Uterus (tissue), 2 donors: ENCODE results near the gene NFKB2.

Experiments used
- POLR2A ChIP-seq, 2 donors: fragments of 450-650 bp; IDR thresholded peaks; one replicate each; pipeline ENCODE4 v1.6.1; 2016; ENCODE audit warnings: antibody characterized with exemption in 2 of 2, mild to moderate bottlenecking in 1 of 2, moderate library complexity in 1 of 2
- TF ChIP-seq, protein P1 (sequence below), 4 experiments: fragments of 200-600 bp in 2 of 4; fragments of 450-650 bp in 2 of 4; sonication (generic) in 2 of 4; IDR thresholded peaks; one replicate each; pipeline ENCODE4 v1.5.1; 2016 to 2019; ENCODE audit warnings: antibody characterized with exemption in 4 of 4, mild to moderate bottlenecking in 2 of 4, moderate library complexity in 1 of 4

DNA sequence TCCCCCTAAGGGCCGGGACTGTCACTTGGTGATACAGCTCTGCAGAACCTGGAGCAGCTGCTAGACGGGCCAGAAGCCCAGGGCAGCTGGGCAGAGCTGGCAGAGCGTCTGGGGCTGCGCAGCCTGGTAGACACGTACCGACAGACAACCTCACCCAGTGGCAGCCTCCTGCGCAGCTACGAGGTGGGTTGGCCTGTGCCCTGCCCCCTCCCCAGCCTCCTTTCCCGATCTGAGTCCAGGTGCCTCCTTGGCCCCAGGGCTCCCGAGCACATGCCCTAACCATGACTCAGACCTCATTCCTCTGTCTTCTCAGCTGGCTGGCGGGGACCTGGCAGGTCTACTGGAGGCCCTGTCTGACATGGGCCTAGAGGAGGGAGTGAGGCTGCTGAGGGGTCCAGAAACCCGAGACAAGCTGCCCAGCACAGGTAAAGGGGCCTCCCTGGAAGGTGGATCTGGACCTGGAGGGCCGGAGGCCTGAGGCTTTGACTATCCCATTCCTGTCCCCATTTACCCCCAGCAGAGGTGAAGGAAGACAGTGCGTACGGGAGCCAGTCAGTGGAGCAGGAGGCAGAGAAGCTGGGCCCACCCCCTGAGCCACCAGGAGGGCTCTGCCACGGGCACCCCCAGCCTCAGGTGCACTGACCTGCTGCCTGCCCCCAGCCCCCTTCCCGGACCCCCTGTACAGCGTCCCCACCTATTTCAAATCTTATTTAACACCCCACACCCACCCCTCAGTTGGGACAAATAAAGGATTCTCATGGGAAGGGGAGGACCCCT is 6.4 kb downstream of the NFKB2 start:
- TF ChIP-seq POLR2A (IDR thresholded peaks at IDR 0.05): no peak
- TF ChIP-seq, protein P1, sequence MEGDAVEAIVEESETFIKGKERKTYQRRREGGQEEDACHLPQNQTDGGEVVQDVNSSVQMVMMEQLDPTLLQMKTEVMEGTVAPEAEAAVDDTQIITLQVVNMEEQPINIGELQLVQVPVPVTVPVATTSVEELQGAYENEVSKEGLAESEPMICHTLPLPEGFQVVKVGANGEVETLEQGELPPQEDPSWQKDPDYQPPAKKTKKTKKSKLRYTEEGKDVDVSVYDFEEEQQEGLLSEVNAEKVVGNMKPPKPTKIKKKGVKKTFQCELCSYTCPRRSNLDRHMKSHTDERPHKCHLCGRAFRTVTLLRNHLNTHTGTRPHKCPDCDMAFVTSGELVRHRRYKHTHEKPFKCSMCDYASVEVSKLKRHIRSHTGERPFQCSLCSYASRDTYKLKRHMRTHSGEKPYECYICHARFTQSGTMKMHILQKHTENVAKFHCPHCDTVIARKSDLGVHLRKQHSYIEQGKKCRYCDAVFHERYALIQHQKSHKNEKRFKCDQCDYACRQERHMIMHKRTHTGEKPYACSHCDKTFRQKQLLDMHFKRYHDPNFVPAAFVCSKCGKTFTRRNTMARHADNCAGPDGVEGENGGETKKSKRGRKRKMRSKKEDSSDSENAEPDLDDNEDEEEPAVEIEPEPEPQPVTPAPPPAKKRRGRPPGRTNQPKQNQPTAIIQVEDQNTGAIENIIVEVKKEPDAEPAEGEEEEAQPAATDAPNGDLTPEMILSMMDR (IDR thresholded peaks at IDR 0.05): no peak
